Skeletal muscle satellite cell (primary cell): ENCODE data around the gene SLC44A3.

Experiments used
- H3K27me3 ChIP-seq: 2 replicates; pipeline ENCODE4 v1.7.0; 2013; ENCODE audit warnings: low read length; ENCODE audit not compliant: control insufficient read depth, insufficient read depth
- H3K36me3 ChIP-seq: 2 replicates; pipeline ENCODE4 v1.7.0; 2013; ENCODE audit warnings: mild to moderate bottlenecking, control low read depth, low read length; ENCODE audit not compliant: insufficient read depth
- H3K4me1 ChIP-seq: 2 replicates; pipeline ENCODE4 v1.7.0; 2013; ENCODE audit warnings: low read length; ENCODE audit not compliant: control insufficient read depth, insufficient read depth
- H3K4me2 ChIP-seq: 2 replicates; pipeline ENCODE4 v1.7.0; 2013; ENCODE audit warnings: mild to moderate bottlenecking, low read length
- H3K4me3 ChIP-seq: 2 replicates; pipeline ENCODE4 v1.7.0; 2013; ENCODE audit warnings: low read length
- H3K9ac ChIP-seq: 2 replicates; pipeline ENCODE4 v1.7.0; 2013; ENCODE audit warnings: mild to moderate bottlenecking, low read depth, low read length, moderate library complexity
- H3K9me3 ChIP-seq: replicated peaks from 2 replicates; pipeline ENCODE4 v1.7.0; 2013; ENCODE audit warnings: mild to moderate bottlenecking, control low read depth, low read length

Gene SLC44A3

GRCh38 chr1:94917251-94917650, 97.1 kb downstream of the SLC44A3 start:
- Histone ChIP-seq H3K9me3 (no peaks in the 10 kb centered on the region), H3K27me3 (no peaks in the 10 kb centered on the region), H3K36me3 (peaks cover 16% of the 10 kb centered on the region), H3K4me1 (peaks cover 63% of the 10 kb centered on the region), H3K4me3 (no peak overlapping the region), H3K4me2 (no peak overlapping the region), H3K9ac (no peak overlapping the region)

- Histone ChIP-seq H3K36me3 (peaks cover 31% of the 10 kb centered on the region), H3K4me3 (no peak overlapping the region), H3K4me2 (peak overlapping the region; percentile 58), H3K27me3 (no peaks in the 10 kb centered on the region), H3K4me1 (peaks cover 60% of the 10 kb centered on the region), H3K9me3 (no peaks in the 10 kb centered on the region), H3K9ac (no peak overlapping the region)
Measured at GRCh38 chr1:94919241-94920030, 99.3 kb downstream of the SLC44A3 start.

- Histone ChIP-seq H3K36me3 (peaks cover 29% of the 10 kb centered on the region), H3K27me3 (no peaks in the 10 kb centered on the region), H3K9me3 (no peaks in the 10 kb centered on the region), H3K4me3 (no peak overlapping the region), H3K4me2 (peak overlapping the region; percentile 58), H3K4me1 (peaks cover 60% of the 10 kb centered on the region), H3K9ac (no peak overlapping the region)
Measured at GRCh38 chr1:94920061-94920460, 99.9 kb downstream of the SLC44A3 start.

GRCh38 chr1:94921977-94922376, 101.8 kb downstream of the SLC44A3 start:
- Histone ChIP-seq H3K9ac (peak overlapping the region; percentile 94), H3K4me3 (peak overlapping the region; percentile 39), H3K4me2 (peak overlapping the region; percentile 83), H3K4me1 (peaks cover 60% of the 10 kb centered on the region), H3K27me3 (no peaks in the 10 kb centered on the region), H3K36me3 (peaks cover 27% of the 10 kb centered on the region), H3K9me3 (no peaks in the 10 kb centered on the region)

GRCh38 chr1:94922761-94923331, 102.7 kb downstream of the SLC44A3 start:
- H3K36me3 ChIP-seq, result peaks cover 23% of the 10 kb centered on the region

GRCh38 chr1:94925004-94925403, 104.8 kb downstream of the SLC44A3 start:
- H3K4me2 ChIP-seq, result peak overlapping the region; percentile 83
- H3K9ac ChIP-seq, result peak overlapping the region; percentile 94
- H3K4me1 ChIP-seq, result peaks cover 62% of the 10 kb centered on the region
- H3K27me3 ChIP-seq, result no peaks in the 10 kb centered on the region
- no peaks in the 10 kb centered on the region for H3K9me3 ChIP-seq
- H3K36me3 ChIP-seq, result peaks cover 19% of the 10 kb centered on the region
- H3K4me3 ChIP-seq, result peak overlapping the region; percentile 84

More at GRCh38 chr1:94922761-94923331, 102.7 kb downstream of the SLC44A3 start:
- H3K9me3 ChIP-seq, result no peaks in the 10 kb centered on the region
- peaks cover 57% of the 10 kb centered on the region for H3K4me1 ChIP-seq
- H3K4me3 ChIP-seq, result peak overlapping the region; percentile 84
- peak overlapping the region; percentile 83 for H3K4me2 ChIP-seq
- no peaks in the 10 kb centered on the region for H3K27me3 ChIP-seq
- peak overlapping the region; percentile 94 for H3K9ac ChIP-seq

GRCh38 chr1:94925561-94926125, 105.5 kb downstream of the SLC44A3 start:
- Histone ChIP-seq H3K9me3 (no peaks in the 10 kb centered on the region), H3K27me3 (no peaks in the 10 kb centered on the region), H3K4me3 (peak overlapping the region; percentile 84), H3K4me1 (peaks cover 56% of the 10 kb centered on the region), H3K36me3 (peaks cover 19% of the 10 kb centered on the region), H3K4me2 (peak overlapping the region; percentile 83), H3K9ac (peak overlapping the region; percentile 94)

GRCh38 chr1:94926126-94926914, 106.2 kb downstream of the SLC44A3 start:
- Histone ChIP-seq H3K9me3 (no peaks in the 10 kb centered on the region), H3K27me3 (no peaks in the 10 kb centered on the region), H3K9ac (peak overlapping the region; percentile 94), H3K4me2 (peak overlapping the region; percentile 83), H3K36me3 (peaks cover 19% of the 10 kb centered on the region), H3K4me1 (peaks cover 50% of the 10 kb centered on the region), H3K4me3 (peak overlapping the region; percentile 84)

- Histone ChIP-seq H3K4me1 (peaks cover 43% of the 10 kb centered on the region), H3K36me3 (peaks cover 16% of the 10 kb centered on the region), H3K9ac (peak within 1 kb of the TSS; percentile 94), H3K4me3 (peak within 1 kb of the TSS; percentile 84), H3K9me3 (no peaks in the 10 kb centered on the region), H3K27me3 (no peaks in the 10 kb centered on the region), H3K4me2 (peak within 1 kb of the TSS; percentile 83)
Measured at GRCh38 chr1:94926915-94927404, 106.8 kb downstream of the SLC44A3 start, which contains the start of gene CNN3. TSS of gene CNN3 (minus strand) at chr1:94927110. CDS start at chr1:94926894, 216 bp downstream.

- Histone ChIP-seq H3K27me3 (no peaks in the 10 kb centered on the region), H3K36me3 (peaks cover 12% of the 10 kb centered on the region), H3K4me1 (peaks cover 39% of the 10 kb centered on the region), H3K4me2 (peak overlapping the region; percentile 83), H3K4me3 (peak overlapping the region; percentile 84), H3K9me3 (no peaks in the 10 kb centered on the region), H3K9ac (peak overlapping the region; percentile 94)
Measured at GRCh38 chr1:94927405-94928175, 107.4 kb downstream of the SLC44A3 start.
